Thymus (tissue), 11 donors: Measurements from ENCODE around the gene LMOD3. TPM values are rescaled to one million over a fixed set of nuclear protein-coding genes. Genes with fewer than 3 reads are reported as not detected.

Experiments
- DNase-seq, 9 donors: peaks; one replicate each; pipeline ENCODE4 v3.0.0-alpha.2; 2013; ENCODE audit warnings: low spot score in 9 of 9, low read depth in 6 of 9, missing footprints in 1 of 9
- H3K27ac ChIP-seq, 2 donors: one replicate each; pipeline ENCODE4 v1.5.1; 2013; ENCODE audit warnings: control low read depth in 1 of 2, low read depth in 1 of 2, low read length in 1 of 2, mild to moderate bottlenecking in 1 of 2, moderate library complexity in 1 of 2
- H3K27me3 ChIP-seq, 2 donors: one replicate each; pipeline ENCODE4 v1.5.1; 2013; ENCODE audit warnings: low read length in 1 of 2; ENCODE audit not compliant: control insufficient read depth in 2 of 2, insufficient read depth in 1 of 2
- H3K36me3 ChIP-seq, 2 donors: one replicate each; pipeline ENCODE4 v1.5.1; 2013; ENCODE audit warnings: low read length in 1 of 2, mild to moderate bottlenecking in 1 of 2, moderate library complexity in 1 of 2; ENCODE audit not compliant: control insufficient read depth in 2 of 2, insufficient read depth in 2 of 2
- H3K4me1 ChIP-seq, 2 donors: one replicate each; pipeline ENCODE4 v1.5.1; 2013; ENCODE audit warnings: low read length in 2 of 2; ENCODE audit not compliant: control insufficient read depth in 2 of 2, insufficient read depth in 2 of 2
- H3K4me3 ChIP-seq, 2 donors: one replicate each; pipeline ENCODE4 v1.5.1; 2013; ENCODE audit warnings: low read length in 2 of 2, control low read depth in 1 of 2, mild to moderate bottlenecking in 1 of 2
- H3K9me3 ChIP-seq, 2 donors: one replicate each; pipeline ENCODE4 v1.5.1; 2013; ENCODE audit warnings: low read length in 1 of 2, mild to moderate bottlenecking in 1 of 2; ENCODE audit not compliant: control insufficient read depth in 2 of 2, insufficient read depth in 1 of 2
- WGBS: extraction: QIAGEN DNeasy Blood & Tissue Kit; methylation state at CpG from one replicate; pipeline ENCODE4 v1.1.7; 2013; 5-methylcytosine and 5-hydroxymethylcytosine counted together
- polyA plus RNA-seq: library from polyadenylated mRNA; stranded (reverse); fragments of 200-250 nt; gene quantifications from one replicate; pipeline ENCODE4 v1.2.3, GENCODE V29; 2013
- total RNA-seq: library from RNA; stranded (reverse); fragments of 120-200 nt; gene quantifications from one replicate; pipeline ENCODE4 v1.2.4, GENCODE V29; 2013
- donor health status: healthy.

Gene LMOD3
- total and polyA plus RNA-seq, 2 donors = 0.11 to 0.14 TPM

DNA sequence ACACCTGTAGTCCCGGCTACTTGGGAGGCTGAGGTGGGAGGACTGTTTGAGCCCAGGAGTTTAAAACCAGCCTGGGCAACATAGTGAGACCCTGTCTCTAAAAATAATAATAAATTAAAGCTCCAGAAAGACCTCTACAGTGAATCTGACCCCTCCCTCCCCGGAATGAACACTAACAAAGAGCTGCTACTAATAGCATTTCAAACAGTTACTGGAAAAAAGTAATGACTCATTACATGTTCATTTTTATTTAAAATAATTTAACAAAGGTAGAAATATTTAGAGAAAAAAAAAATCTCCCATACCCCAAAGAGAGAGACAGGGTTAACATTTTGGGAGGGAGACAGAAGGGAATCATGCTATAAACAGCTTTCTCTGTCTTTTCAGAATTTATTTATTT lies 40.0 kb downstream of the LMOD3 start:
- 83% methylated on average over 2 of the region's 2 CpGs for WGBS
- peak overlapping the region; percentile 8 to 79 for H3K27ac ChIP-seq
- peaks cover 0 to 3% of the 10 kb centered on the region in 2 donors for H3K36me3 ChIP-seq
- no peaks in the 10 kb centered on the region for H3K27me3 ChIP-seq
- H3K4me1 ChIP-seq = peaks cover 28 to 52% of the 10 kb centered on the region in 2 donors
- no peak for DNase-seq
- H3K9me3 ChIP-seq = no peaks in the 10 kb centered on the region
- no peak overlapping the region for H3K4me3 ChIP-seq

DNA sequence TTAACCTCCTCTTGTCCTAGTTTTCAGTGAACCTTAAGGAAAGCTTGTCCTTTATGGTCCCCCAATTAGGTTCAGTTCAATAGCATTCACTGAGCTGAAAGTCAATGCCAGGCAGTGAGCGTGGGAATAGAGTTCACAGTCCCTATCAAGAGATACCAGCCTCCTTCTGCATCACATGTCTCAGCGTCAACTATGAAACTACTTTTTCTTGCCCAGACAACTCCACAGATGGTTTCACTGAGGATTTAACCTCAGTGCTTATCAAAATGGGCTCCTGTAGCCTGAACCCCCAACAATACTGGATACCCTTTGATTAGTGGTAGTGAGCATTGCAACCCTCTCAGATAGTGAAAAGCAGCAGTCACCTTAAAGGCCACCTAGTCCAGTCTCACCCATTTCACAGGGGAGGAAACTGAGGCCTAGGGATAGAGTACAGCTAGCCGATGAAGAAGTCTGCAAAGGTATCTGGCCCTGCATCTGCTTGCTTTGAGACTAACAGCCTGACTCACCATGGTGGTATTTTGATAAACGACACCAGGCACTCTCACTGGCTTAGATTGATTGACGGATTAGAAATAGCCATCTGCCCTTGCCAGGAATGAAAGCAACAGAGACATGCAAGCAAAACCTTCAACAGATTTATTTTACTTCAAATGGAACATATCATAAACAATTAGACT lies 40.7 kb downstream of the LMOD3 start:
- Histone ChIP-seq H3K27ac (peak overlapping the region in 1 of 2 donors; percentile 79), H3K4me1 (peaks cover 24 to 45% of the 10 kb centered on the region in 2 donors)
- 87% methylated on average over 5 of the region's 5 CpGs for WGBS

DNA sequence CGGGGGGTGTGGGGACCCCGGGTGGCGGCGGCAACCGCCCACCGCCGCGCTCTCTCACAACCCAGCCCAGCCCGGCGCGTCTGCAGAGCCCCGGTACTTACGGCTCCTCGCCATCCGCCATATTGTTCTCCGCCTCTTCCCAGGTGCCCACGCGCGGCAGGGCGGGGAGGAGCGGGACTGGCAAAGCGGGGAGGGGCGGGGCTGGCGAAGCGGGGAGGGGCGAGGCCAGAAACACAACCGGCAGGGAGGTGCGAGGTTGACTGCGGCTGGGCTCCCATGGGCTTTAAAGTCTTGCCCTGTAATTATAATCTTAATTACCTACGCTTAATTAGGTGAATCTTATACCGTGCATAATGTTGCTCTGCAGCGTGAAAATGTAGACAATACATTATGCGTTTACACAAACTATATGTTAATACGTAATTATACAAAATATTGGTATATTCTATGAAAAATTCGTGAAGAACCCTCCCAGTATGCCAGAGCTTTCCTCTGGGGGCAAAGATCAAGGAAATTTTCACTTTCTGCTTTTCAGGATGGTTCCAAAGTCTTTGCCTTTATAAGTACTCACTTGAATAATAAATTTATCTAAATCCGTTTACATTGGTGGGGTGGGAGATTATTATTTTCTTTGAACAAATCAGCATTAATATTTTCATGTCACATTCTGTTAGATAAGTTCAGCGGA lies 42.0 kb downstream of the LMOD3 start, which contains the start of gene UBA3:
Gene UBA3, minus strand, starts transcription at position 133 of the 688 bp plus-strand sequence. Its CDS starts 12 bp downstream, at position 121.
- Histone ChIP-seq H3K36me3 (peaks cover 0 to 3% of the 10 kb centered on the region in 2 donors), H3K4me1 (peaks cover 17 to 34% of the 10 kb centered on the region in 2 donors), H3K9me3 (no peaks in the 10 kb centered on the region), H3K27me3 (no peaks in the 10 kb centered on the region), H3K4me3 (peak within 1 kb of the TSS; percentile 71 to 98), H3K27ac (peak within 1 kb of the TSS; percentile 46 to 81)
- 8% methylated on average over 37 of the region's 37 CpGs for WGBS
- peak in 8 of 9 donors; percentile 67 to 94 (median 86) for DNase-seq

More for the DNA sequence above, 40.7 kb downstream of the LMOD3 start:
- Histone ChIP-seq H3K27me3 (no peaks in the 10 kb centered on the region), H3K36me3 (peaks cover 0 to 3% of the 10 kb centered on the region in 2 donors), H3K4me3 (no peak overlapping the region), H3K9me3 (no peaks in the 10 kb centered on the region)
- no peak for DNase-seq

DNA sequence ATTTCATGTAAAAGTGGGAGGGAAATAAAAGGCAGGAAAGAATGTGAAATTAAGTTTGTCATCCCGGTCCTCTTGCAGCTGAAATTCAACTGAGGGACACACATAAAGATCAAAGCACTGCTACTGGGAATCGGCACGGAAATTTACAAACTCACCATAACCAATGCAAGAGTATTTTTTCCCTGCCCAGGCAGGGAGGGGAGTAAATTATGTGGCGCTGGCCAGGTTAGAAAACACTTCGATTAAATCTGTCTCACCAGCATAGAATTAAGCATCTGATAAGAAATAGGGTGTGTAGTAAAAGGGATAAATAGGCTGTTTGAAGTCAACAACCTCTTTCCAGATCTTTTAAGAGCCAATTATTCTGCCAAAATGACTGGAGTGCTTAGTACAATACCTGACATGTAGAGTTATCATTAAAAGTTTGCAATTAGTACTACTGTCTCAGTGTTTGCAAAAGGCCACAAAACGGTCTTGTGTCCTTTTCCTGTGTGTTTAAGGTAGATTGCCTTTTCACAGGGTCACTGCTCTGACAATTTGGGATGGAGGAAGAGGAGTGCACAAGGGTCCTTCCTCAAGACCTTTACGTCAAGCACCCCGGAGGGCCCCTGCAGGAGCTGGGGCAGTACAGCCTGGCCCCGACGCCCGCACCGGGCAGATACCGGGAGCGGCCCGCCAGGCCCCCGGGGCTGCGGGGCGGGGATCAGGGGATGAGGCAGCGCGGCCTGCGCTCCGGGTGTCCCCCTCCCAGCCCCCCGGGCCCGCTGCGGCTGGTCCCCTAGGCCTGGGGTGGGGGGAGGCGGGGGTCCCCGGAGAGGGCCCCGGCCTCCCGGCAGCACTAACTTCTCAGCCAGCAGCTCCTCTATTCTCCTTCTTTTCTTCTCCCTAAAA lies 42.9 kb downstream of the LMOD3 start:
- Histone ChIP-seq H3K27me3 (no peaks in the 10 kb centered on the region), H3K27ac (peak overlapping the region; percentile 46 to 81), H3K9me3 (no peaks in the 10 kb centered on the region), H3K36me3 (peaks cover 0 to 6% of the 10 kb centered on the region in 2 donors), H3K4me1 (peaks cover 15 to 33% of the 10 kb centered on the region in 2 donors), H3K4me3 (peak overlapping the region; percentile 71 to 98)
- peak in 4 of 9 donors; percentile 16 to 50 (median 23) for DNase-seq
- 8% methylated on average over 29 of the region's 29 CpGs for WGBS

DNA sequence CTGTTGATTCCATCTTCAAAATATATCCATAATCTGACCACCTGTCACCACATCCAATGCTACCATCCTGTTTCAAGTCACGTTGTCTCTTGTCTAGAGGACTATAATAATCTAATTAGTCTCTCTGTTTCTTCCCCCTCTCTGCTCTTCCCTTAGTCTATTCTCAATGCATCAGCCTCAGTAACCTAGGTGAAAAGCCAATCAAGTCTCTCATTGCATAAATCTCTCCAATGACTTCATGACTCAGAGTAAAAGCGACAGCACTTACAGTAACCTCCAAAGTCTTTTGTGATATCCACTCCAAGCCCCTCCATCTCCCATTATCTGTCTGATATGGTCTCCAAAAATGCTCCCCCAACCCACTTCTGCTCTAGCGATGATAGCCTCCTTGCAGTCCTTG lies 49.5 kb downstream of the LMOD3 start:
- Histone ChIP-seq H3K27ac (no peak overlapping the region), H3K4me3 (no peak overlapping the region), H3K27me3 (no peaks in the 10 kb centered on the region), H3K36me3 (peaks cover 13 to 32% of the 10 kb centered on the region in 2 donors), H3K9me3 (no peaks in the 10 kb centered on the region), H3K4me1 (no peaks in the 10 kb centered on the region)
- DNase-seq = no peak
- WGBS = 97% methylated on average over 3 of the region's 3 CpGs

DNA sequence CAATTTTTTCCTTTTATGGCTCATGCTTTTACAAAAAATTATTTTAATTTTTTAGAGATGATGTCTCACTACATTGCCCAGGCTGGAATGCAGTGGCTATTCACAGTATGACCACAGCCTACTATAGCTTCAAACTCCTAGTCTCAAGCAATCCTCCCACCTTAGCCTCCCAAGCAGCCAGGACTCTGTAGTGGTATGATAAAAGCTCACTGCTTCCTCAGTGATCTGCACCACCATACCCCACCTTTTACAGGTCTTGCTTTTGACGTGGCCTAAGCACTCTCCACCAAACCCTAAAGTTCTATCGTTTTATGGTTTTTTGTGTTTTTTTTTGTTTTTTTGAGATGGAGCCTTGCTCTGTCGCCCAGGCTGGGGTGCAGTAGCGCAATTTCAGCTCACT lies 56.3 kb downstream of the LMOD3 start:
- 85% methylated on average over 4 of the region's 4 CpGs for WGBS
- no peak for DNase-seq
- Histone ChIP-seq H3K36me3 (peaks cover 18% of the 10 kb centered on the region in 2 donors), H3K27ac (no peak overlapping the region), H3K4me3 (no peak overlapping the region), H3K9me3 (no peaks in the 10 kb centered on the region), H3K27me3 (no peaks in the 10 kb centered on the region), H3K4me1 (peaks cover 0 to 9% of the 10 kb centered on the region in 2 donors)

DNA sequence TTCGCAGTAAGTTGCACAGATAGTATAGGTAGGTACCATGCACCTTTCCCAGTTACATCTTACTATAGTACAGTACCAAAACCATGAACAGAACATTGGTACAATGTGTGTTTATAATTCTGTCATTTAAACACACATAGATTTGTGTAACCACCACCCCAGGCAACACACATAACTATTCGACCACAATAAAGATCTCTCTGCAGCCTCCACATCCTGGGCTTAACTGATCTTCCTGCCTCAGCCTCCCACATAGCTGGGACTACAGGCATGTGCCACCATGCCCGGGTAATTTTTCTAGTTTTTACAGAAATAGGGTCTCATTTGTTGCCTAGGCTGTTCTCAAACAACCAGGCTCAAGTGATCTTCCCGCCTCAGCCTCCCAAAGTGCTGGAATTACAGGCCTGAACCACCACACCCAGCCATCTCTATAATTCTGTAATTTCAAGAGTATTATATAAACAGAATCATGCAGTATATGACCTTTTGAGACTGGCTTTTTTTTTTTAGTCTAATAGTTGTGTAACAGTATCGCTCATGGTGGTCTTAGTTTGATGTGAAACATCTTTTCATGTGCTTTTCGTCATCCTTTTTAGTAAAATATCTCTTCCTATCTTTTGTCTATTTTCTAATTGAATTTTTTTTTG lies 57.0 kb downstream of the LMOD3 start:
- WGBS = 75% methylated on average over 6 of the region's 6 CpGs
- Histone ChIP-seq H3K27ac (no peak overlapping the region), H3K9me3 (no peaks in the 10 kb centered on the region), H3K4me3 (no peak overlapping the region), H3K4me1 (peaks cover 0 to 9% of the 10 kb centered on the region in 2 donors), H3K36me3 (peaks cover 18 to 20% of the 10 kb centered on the region in 2 donors), H3K27me3 (no peaks in the 10 kb centered on the region)
- no peak for DNase-seq

DNA sequence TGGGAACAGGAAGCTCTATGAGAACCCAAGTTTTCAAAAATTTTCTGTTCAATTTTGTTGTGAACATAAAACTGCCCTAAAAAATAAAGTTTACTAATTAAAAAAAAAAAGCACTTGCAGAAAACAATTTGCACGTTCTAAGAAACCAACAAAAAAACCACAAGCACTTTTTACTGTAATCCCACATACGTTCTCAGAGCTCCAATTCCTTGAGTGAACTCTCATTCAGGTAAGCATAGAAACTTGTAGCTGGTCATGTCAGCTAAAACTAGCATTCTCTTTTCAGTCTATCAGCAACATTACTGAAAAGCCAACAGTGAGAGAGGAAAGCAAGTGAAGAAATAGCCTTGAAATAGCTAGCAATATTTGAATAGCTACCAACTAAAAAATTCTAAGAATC lies 58.8 kb downstream of the LMOD3 start:
- Histone ChIP-seq H3K4me1 (peaks cover 0 to 11% of the 10 kb centered on the region in 2 donors), H3K27me3 (no peaks in the 10 kb centered on the region), H3K36me3 (peaks cover 29 to 35% of the 10 kb centered on the region in 2 donors), H3K9me3 (no peaks in the 10 kb centered on the region), H3K4me3 (no peak overlapping the region), H3K27ac (no peak overlapping the region)
- DNase-seq = no peak
- WGBS = 8% methylated on average over 2 of the region's 2 CpGs
